ENCODE data around the gene JAKMIP2. TPM values are rescaled to one million over a fixed set of nuclear protein-coding genes. Genes with fewer than 3 reads are reported as not detected.

Gene JAKMIP2
- total RNA-seq, 1 donor from 2014 or later = 35.6 TPM

DNA sequence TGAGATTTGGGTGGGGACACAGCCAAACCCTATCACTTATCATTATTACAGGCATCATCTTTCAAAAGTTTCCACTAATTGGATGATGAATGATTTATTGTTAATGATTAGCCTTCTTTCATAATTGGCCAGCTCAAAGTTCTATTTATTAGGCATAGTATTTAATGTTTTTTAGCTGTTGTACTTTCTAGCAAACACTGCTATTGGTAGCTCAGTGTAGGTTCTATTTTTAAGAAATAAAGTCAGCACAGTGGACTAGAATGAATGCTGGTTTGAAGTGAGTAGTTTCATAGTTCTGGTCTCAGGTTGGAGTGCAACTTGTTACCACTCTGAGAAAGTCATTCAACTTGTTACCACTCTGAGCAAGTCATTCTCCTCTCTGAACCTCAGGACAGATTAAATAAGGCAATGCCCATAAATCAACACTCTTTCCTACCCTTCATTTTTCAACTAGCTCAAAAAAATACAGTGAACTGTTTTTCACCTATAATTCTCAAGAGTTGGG lies 46.9 kb downstream of the JAKMIP2 start:
- Mint-ChIP-seq H3K27me3 (ENCODE audit: low read depth) (no peaks in the 10 kb centered on the region), H3K4me3 (no peak overlapping the region), H3K9me3 (peaks cover 4% of the 10 kb centered on the region), H3K4me1 (peaks cover 34% of the 10 kb centered on the region), H3K36me3 (ENCODE audit: low read depth) (peaks cover 10% of the 10 kb centered on the region), H3K27ac (ENCODE audit: unreplicated experiment) (no peak overlapping the region)
- DNase-seq (ENCODE audit: low read depth, low spot score) = no peak
- TF ChIP-seq, protein P1, sequence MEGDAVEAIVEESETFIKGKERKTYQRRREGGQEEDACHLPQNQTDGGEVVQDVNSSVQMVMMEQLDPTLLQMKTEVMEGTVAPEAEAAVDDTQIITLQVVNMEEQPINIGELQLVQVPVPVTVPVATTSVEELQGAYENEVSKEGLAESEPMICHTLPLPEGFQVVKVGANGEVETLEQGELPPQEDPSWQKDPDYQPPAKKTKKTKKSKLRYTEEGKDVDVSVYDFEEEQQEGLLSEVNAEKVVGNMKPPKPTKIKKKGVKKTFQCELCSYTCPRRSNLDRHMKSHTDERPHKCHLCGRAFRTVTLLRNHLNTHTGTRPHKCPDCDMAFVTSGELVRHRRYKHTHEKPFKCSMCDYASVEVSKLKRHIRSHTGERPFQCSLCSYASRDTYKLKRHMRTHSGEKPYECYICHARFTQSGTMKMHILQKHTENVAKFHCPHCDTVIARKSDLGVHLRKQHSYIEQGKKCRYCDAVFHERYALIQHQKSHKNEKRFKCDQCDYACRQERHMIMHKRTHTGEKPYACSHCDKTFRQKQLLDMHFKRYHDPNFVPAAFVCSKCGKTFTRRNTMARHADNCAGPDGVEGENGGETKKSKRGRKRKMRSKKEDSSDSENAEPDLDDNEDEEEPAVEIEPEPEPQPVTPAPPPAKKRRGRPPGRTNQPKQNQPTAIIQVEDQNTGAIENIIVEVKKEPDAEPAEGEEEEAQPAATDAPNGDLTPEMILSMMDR (conservative IDR thresholded peaks at IDR 0.05) = no peak

DNA sequence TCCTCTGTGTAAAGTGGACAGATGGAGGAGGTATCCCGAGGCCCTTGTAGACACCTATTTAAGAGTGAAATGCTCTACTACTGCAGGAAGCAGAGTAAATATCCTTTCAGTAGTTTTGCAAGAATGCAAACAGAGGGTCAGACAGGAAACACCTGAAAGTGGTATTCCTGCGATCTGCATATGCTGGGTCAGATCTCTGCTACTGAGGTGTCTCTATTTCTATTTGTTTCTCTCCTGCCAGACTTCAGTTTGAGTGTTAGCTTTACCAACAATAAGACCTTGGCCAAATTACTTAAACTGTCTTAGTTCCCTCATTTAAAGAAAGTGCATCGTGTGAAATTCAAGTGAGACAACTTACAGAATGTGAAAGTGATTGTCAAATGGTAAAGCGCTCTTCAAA lies 47.6 kb downstream of the JAKMIP2 start:
- peaks cover 4% of the 10 kb centered on the region for H3K9me3 Mint-ChIP-seq
- no peak for DNase-seq (ENCODE audit: low read depth, low spot score)
- peaks cover 35% of the 10 kb centered on the region for H3K4me1 Mint-ChIP-seq

DNA sequence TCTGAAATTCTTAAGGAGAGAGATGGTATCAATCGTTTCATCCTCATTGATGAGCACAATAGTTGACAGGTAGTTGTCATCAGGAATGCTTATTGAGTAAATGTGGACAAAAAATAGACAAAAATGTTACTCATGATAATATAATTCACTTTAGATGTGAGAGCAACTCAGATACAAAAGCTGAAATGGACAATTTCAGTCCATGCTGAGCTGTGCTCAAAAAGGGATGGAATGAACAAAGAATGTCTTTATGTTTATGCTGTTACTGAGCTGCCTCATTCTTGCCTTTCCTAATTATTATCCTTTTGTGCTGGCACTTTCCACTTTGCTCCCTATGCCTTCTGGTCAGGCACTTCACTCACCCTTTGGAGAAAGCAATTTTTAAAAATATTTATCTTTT lies 49.5 kb downstream of the JAKMIP2 start:
- Mint-ChIP-seq H3K9me3 (peaks cover 4% of the 10 kb centered on the region), H3K36me3 (ENCODE audit: low read depth) (peaks cover 11% of the 10 kb centered on the region), H3K27me3 (ENCODE audit: low read depth) (no peaks in the 10 kb centered on the region), H3K4me3 (no peak overlapping the region), H3K27ac (ENCODE audit: unreplicated experiment) (no peak overlapping the region), H3K4me1 (peaks cover 35% of the 10 kb centered on the region)
- TF ChIP-seq, protein P1 (conservative IDR thresholded peaks at IDR 0.05) = no peak
- DNase-seq (ENCODE audit: low read depth, low spot score) = no peak

More for the DNA sequence above, 47.6 kb downstream of the JAKMIP2 start:
- no peak overlapping the region for H3K27ac Mint-ChIP-seq (ENCODE audit: unreplicated experiment)
- no peak overlapping the region for H3K4me3 Mint-ChIP-seq
- no peaks in the 10 kb centered on the region for H3K27me3 Mint-ChIP-seq (ENCODE audit: low read depth)
- TF ChIP-seq, protein P1 (conservative IDR thresholded peaks at IDR 0.05) = no peak
- peaks cover 8% of the 10 kb centered on the region for H3K36me3 Mint-ChIP-seq (ENCODE audit: low read depth)

DNA sequence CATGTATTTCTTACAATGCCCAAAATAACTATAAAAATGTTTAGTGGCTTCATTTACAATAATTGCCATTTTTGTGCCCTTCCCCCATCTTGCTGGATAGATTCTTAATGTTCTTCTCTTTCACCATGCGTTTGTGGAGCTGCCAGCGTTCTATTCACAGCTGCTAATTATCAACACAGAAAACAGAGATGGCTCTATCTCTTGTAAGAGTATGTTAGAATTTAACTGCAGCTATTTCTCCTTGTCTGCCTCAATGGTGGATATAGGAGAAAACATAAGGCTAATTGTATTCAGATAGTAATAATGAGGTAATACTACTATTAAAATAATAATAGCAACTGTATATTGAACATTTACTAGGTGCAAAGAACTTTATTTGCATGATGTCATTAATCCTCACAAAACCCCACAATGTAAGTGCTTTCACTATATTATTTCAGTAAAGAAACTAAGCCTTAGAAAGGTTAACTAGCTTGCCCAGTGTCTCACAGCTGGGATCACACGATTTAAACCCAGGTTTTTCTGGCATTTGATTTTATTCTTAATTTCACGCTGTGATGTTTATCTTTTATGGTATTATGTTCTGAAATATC lies 50.1 kb downstream of the JAKMIP2 start:
- TF ChIP-seq, protein P1 (conservative IDR thresholded peaks at IDR 0.05) = no peak
- Mint-ChIP-seq H3K27ac (ENCODE audit: unreplicated experiment) (no peak overlapping the region), H3K36me3 (ENCODE audit: low read depth) (peaks cover 13% of the 10 kb centered on the region), H3K9me3 (peaks cover 4% of the 10 kb centered on the region), H3K4me1 (peaks cover 35% of the 10 kb centered on the region), H3K27me3 (ENCODE audit: low read depth) (no peaks in the 10 kb centered on the region), H3K4me3 (peak overlapping the region; percentile 1)
- no peak for DNase-seq (ENCODE audit: low read depth, low spot score)

DNA sequence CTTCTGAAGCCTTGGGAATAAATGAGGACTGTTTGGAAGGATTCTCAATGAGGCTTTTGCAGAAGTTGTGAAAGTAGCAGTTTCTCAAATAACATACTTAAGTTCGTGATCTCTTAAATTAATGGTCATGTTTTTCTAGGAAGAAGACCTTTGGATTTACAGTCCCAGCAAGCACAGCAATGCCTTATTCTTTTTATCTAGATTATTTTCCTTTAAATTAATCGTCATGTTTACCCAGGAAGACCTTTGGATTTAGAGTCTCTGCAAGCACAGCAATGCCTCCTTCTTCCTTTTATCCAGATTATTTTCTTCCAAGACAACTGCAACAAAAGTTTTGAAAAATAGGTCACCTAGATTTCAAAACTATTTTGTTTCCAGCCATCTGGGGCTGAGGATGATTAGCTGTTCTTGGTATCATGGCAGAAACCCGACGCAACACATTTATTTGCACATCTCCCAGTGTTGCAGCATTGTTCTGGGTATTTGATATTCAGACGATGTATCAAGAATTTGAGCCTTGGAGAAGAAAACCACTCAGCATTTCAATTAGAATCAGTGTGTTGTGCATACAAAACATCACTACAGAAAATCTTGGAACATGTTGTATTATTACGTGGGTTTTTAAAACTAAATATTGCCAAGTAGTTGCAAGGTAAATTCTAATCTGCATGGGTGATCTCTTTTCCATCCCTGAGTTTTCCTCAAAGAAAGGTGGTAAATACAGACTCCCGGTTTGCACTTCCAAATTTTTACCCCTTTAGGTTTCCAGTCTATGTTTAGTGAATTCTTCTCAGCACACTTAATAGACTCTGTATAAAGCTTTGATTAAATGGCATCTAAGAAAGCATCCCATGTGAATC lies 50.9 kb downstream of the JAKMIP2 start:
- H3K27ac Mint-ChIP-seq (ENCODE audit: unreplicated experiment) = no peak overlapping the region
- TF ChIP-seq, protein P1 (conservative IDR thresholded peaks at IDR 0.05) = no peak
- no peak for DNase-seq (ENCODE audit: low read depth, low spot score)
- peaks cover 35% of the 10 kb centered on the region for H3K4me1 Mint-ChIP-seq
- H3K36me3 Mint-ChIP-seq (ENCODE audit: low read depth) = peaks cover 17% of the 10 kb centered on the region
- no peaks in the 10 kb centered on the region for H3K27me3 Mint-ChIP-seq (ENCODE audit: low read depth)
- peaks cover 4% of the 10 kb centered on the region for H3K9me3 Mint-ChIP-seq
- H3K4me3 Mint-ChIP-seq = peak overlapping the region; percentile 1

Measured in neural crest cell (in vitro differentiated cells).